ENCODE data around the gene GABBR2. TPM values are rescaled to one million over a fixed set of nuclear protein-coding genes. Genes with fewer than 3 reads are reported as not detected.
A peak's percentile ranks its signal among the peaks of the same experiment; 100 is the strongest.

The GABBR2 gene
- not detected for total RNA-seq
- not detected for polyA plus RNA-seq
- 0 reads per million in 6 experiments for total RNA-seq

DNA sequence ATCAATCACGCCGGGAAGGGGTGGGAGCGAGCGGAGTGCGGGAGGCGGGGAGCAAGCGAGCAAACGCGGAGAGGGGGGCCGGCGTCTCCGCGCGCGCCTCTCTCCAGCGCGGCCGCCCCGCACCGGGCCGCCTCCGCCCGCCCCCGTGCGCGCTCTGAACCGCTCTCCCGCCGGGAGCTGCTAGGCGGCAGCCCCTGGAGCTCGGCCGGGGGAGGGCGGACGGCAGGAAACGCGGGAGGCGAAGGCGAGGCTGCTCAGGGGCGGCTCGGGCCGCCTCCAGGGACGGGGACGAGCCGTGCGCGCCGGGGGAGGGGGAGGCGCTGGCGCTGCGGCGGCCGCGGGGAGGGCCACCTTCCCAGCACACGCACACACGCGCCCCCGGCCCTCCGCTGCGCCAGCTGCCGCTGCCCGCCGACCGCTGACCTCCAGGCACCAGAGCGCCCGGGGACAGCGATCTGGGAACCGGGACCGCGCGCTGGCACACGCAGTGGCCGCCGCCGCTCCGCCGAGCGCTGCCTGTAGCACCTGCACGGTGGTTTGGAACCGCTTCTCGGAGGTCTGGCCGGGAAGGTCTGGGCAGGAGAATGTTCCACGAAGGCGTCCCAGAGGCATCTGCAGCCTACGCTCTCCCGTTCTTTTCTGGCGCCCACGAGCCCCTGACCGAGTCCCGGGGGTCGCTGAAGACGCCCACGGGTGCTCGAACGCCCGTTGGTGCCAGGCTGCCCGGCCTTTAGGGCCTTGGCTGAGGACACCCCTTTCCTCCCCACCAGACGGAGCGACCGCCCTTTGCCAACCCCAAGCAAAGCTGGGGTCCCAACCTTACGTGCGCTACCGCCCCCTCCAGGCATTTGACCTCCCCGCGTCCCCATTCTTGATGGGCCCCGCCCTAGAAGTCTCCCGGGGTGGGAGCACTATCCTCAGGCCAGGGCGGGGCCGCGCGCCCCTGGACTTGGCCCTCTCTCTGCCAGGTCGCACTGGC is at the start of gene GABBR2:
Gene GABBR2 (minus strand): TSS at position 3 of the 979 bp plus-strand sequence. CDS start 198 bp downstream, outside the sequence.
- peak within 1 kb of the TSS in 4 of 10 donors; percentile 13 to 63 (median 58) for H3K4me3 Mint-ChIP-seq
- ATAC-seq (no peak), DNase-seq (no peak)
- POLR2A ChIA-PET, result no interaction called here
- H3K4me1 Mint-ChIP-seq, result peaks cover 0 to 10% (median 3%) of the 10 kb centered on the region in 4 donors
- H3K27ac Mint-ChIP-seq, result no peak within 1 kb of the TSS
- peaks cover 37 to 62% (median 54%) of the 10 kb centered on the region in 5 donors for H3K27me3 Mint-ChIP-seq
- no peaks in the 10 kb centered on the region for H3K9me3 Mint-ChIP-seq
- peaks cover 0 to 2% (median 0%) of the 10 kb centered on the region in 3 donors for H3K36me3 Mint-ChIP-seq

DNA sequence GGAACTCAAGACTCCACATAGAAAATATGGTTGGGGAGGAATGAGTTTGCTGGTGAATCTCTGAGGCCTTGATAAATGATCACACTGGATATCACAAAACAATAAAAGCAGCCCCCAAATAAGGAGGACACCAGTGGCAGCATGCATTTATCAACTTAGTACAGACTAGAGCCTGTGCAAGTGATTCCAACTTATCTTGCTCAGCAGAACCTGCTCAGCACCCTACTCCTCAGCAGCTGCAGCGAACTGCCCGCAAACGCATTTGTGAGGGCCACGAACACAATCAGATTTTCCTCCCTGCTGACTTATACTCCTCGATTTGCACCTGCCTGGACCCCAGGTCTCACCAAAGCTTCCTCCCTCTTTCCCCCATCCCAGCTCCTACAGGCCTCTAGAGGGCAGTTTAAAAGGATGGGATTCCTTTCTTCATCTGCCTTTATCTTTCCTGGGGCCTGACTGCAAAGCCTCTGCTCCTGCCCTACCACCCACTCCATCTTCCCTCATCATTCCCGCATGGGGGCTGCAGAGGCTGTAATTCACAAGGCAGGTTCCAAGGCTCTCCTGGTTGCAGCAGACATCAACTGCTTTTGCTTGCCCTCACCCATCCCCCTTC is 46.4 kb upstream of the GABBR2 start:
- H3K9me3 Mint-ChIP-seq, result peaks cover 0 to 17% (median 2%) of the 10 kb centered on the region in 9 donors
- H3K27ac Mint-ChIP-seq, result peak overlapping the region in 1 of 10 donors; percentile 6
- peaks cover 41 to 81% (median 66%) of the 10 kb centered on the region in 3 donors for H3K36me3 Mint-ChIP-seq
- H3K4me3 Mint-ChIP-seq, result no peak overlapping the region
- H3K27me3 Mint-ChIP-seq, result no peaks in the 10 kb centered on the region
- no peak for DNase-seq
- POLR2A ChIA-PET, result no interaction called here
- ATAC-seq, result no peak
- no peaks in the 10 kb centered on the region for H3K4me1 Mint-ChIP-seq

DNA sequence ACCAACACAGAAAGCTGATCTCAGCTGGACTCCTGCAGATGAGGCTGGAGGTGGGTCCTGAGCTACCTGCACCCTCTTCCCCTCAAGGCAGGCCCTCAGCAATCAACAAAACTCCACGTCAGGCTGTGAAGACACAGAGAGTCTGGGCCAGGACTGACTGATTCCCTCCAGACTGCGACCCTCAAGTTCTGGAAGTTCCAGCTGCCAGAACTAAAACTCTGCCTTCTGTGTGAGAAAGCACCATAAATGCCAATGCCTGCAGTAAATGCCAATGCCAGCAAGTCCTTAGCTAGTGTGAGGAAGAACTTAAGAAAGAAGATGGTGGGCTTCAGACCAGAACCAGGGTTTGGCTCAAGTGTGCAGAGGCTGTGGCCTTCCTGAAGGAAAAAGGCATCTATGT is 42.5 kb upstream of the GABBR2 start:
- Mint-ChIP-seq H3K27ac (no peak overlapping the region), H3K36me3 (peaks cover 35 to 85% (median 57%) of the 10 kb centered on the region in 3 donors), H3K4me3 (no peak overlapping the region), H3K9me3 (peaks cover 0 to 3% (median 0%) of the 10 kb centered on the region in 9 donors), H3K27me3 (no peaks in the 10 kb centered on the region), H3K4me1 (peaks cover 0 to 2% (median 0%) of the 10 kb centered on the region in 4 donors)
- POLR2A ChIA-PET, result no interaction called here
- no peak for ATAC-seq
- DNase-seq, result no peak

DNA sequence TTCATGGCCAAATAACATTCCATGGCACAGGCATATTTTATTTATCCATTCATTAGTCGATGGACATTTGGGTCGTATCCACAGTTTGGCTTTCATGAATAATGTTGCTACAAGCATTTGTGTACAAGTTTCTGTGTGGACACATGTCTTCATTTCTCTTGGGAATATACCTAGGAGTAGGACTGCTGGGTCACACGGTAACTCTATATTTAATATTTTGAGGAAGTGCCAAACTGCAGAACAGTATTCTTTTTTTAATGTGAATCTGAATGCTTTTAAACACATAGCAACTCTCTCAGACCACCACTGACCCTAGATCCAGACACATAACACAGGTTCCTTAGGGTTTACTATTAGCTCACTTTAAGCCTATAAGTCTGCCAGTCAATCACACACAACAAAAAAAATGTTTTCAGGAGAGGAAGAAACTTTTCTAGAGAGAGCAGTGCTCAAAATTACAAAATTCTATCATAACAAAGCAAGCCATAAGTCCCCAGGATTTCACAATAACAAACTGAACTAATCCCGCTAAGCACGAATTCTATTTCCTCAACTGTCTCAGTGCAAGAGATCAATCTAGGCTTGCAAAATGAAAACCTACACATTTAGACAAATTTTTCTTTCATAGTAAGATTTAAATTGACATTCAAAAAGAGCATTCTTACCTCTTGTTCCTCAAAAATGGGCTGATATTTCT is 41.8 kb upstream of the GABBR2 start:
- DNase-seq (no peak), ATAC-seq (no peak)
- Mint-ChIP-seq H3K27ac (no peak overlapping the region), H3K4me3 (no peak overlapping the region), H3K4me1 (peaks cover 0 to 4% (median 0%) of the 10 kb centered on the region in 4 donors), H3K36me3 (peaks cover 35 to 85% (median 55%) of the 10 kb centered on the region in 3 donors), H3K9me3 (peaks cover 0 to 3% (median 0%) of the 10 kb centered on the region in 9 donors), H3K27me3 (no peaks in the 10 kb centered on the region)
- POLR2A ChIA-PET, result no interaction called here

DNA sequence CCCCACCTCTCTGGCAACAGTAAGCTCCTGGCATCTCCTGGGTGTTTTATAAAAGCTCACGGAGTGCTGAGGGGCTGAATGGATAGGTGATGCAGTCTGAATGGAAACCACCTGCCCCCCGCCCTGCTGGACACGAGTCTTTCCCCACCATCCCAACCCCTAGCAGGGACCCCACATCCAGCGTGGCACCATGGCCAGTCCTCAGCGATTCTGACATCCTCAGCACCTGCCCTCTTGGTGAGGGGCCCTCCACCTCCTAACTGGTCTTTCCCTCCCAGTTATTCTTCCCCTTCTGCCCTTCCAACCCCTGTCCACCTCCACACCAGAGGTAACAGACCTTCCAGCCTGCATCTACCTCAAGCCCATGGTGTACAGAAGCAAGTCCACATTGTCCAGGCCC is 38.7 kb upstream of the GABBR2 start:
- Mint-ChIP-seq H3K27ac (peak overlapping the region in 1 of 10 donors; percentile 65), H3K36me3 (peaks cover 33 to 83% (median 49%) of the 10 kb centered on the region in 3 donors), H3K9me3 (peaks cover 0 to 3% (median 0%) of the 10 kb centered on the region in 9 donors), H3K4me3 (no peak overlapping the region), H3K27me3 (no peaks in the 10 kb centered on the region), H3K4me1 (peaks cover 0 to 4% (median 0%) of the 10 kb centered on the region in 4 donors)
- no peak for DNase-seq
- ATAC-seq, result no peak
- POLR2A ChIA-PET, result no interaction called here

DNA sequence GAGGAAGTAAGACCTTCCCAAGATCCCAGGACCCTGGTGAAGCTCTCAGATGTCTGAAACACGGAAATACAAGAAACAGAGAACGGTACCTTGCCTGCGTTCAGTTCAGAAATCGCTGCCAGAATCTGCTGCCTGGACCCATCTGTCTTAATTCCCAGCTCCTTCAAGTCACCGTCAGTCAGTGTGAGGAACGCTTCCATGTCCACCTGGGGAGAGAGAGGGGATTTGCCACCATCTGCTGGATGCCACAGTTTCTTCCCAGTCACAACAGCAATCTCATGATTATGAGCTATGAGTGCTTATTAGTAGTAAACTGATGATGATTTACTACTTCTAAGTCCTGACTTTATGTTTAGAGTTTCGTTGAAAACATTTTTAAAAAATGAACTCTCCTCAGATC is 36.7 kb upstream of the GABBR2 start:
- peak overlapping the region in 1 of 10 donors; percentile 25 for H3K27ac Mint-ChIP-seq

DNA sequence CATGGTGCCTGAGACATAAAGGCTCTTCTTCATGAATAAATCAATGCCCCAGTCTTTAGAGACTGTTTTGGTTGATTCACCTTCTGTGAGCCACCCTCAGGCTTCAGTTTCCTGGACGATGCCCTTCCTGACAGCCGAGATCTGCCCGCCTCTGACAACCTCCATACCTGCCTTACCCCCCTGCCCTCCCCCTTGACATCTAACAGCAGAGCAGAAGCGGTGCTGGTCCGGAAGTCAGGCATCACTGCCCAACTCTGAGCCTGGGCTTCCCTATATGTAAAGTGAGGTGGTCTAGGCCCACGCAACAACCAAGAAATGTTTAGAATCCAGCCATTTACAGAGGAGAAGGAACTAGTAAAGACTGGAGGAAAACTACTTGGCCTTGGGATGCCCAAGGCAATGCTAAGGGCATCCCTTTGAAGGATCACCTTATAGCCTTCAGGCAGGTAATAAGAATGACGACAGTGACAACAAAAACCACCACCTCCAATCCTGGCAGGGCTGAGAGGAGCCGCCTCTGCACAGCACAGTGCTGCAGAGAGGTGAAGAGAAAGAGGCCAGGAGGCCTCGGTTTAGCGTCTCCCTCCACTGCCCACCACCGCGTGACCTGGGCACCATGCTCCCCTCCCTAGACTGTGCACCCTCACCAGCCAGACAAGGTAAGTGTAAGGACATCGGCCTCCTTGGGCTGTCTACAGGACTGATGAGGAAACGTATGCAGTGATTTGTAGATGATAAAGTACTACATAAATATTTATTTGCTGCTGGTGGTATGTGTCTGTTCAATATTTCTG is 35.3 kb upstream of the GABBR2 start:
- H3K27ac Mint-ChIP-seq, result peak overlapping the region in 2 of 10 donors; percentile 19 to 52
- H3K27me3 Mint-ChIP-seq, result no peaks in the 10 kb centered on the region
- ATAC-seq (no peak), DNase-seq (no peak)
- H3K4me3 Mint-ChIP-seq, result no peak overlapping the region
- POLR2A ChIA-PET, result no interaction called here
- H3K36me3 Mint-ChIP-seq, result peaks cover 7 to 68% (median 49%) of the 10 kb centered on the region in 3 donors
- H3K9me3 Mint-ChIP-seq, result peaks cover 0 to 6% (median 2%) of the 10 kb centered on the region in 9 donors
- peaks cover 0 to 2% (median 0%) of the 10 kb centered on the region in 4 donors for H3K4me1 Mint-ChIP-seq

More for the DNA sequence above, 36.7 kb upstream of the GABBR2 start:
- H3K4me1 Mint-ChIP-seq, result peaks cover 0 to 4% (median 0%) of the 10 kb centered on the region in 4 donors
- H3K36me3 Mint-ChIP-seq, result peaks cover 17 to 72% (median 53%) of the 10 kb centered on the region in 3 donors
- H3K4me3 Mint-ChIP-seq, result no peak overlapping the region
- POLR2A ChIA-PET, result no interaction called here
- ATAC-seq (no peak), DNase-seq (no peak)
- H3K27me3 Mint-ChIP-seq, result no peaks in the 10 kb centered on the region
- peaks cover 0 to 3% (median 0%) of the 10 kb centered on the region in 9 donors for H3K9me3 Mint-ChIP-seq

DNA sequence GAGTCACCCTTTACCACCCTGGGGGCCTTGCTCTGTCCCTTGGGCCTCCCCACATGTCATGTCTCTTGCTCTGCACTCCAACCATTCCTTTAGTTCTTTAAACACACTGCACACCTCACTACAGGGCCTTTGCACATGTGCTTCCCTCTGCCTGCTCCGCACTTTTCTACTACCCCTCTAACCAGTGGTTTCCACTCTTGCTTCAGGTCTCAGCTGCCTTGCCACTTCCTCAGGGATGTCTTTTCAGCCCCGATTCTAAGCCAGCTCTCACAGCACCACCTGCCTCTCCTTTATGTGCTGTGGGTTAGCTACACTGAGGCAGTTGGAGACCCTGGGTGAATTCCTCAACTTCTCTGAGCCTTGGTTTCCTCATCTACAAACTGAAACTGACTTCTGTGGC is 34.6 kb upstream of the GABBR2 start:
- ATAC-seq (no peak), DNase-seq (no peak)
- peak overlapping the region in 2 of 10 donors; percentile 10 to 75 for H3K27ac Mint-ChIP-seq
- no peak overlapping the region for H3K4me3 Mint-ChIP-seq
- H3K9me3 Mint-ChIP-seq, result peaks cover 0 to 13% (median 5%) of the 10 kb centered on the region in 9 donors
- H3K27me3 Mint-ChIP-seq, result no peaks in the 10 kb centered on the region
- peaks cover 10 to 67% (median 49%) of the 10 kb centered on the region in 3 donors for H3K36me3 Mint-ChIP-seq
- peaks cover 0 to 2% (median 0%) of the 10 kb centered on the region in 4 donors for H3K4me1 Mint-ChIP-seq
- POLR2A ChIA-PET, result no interaction called here

DNA sequence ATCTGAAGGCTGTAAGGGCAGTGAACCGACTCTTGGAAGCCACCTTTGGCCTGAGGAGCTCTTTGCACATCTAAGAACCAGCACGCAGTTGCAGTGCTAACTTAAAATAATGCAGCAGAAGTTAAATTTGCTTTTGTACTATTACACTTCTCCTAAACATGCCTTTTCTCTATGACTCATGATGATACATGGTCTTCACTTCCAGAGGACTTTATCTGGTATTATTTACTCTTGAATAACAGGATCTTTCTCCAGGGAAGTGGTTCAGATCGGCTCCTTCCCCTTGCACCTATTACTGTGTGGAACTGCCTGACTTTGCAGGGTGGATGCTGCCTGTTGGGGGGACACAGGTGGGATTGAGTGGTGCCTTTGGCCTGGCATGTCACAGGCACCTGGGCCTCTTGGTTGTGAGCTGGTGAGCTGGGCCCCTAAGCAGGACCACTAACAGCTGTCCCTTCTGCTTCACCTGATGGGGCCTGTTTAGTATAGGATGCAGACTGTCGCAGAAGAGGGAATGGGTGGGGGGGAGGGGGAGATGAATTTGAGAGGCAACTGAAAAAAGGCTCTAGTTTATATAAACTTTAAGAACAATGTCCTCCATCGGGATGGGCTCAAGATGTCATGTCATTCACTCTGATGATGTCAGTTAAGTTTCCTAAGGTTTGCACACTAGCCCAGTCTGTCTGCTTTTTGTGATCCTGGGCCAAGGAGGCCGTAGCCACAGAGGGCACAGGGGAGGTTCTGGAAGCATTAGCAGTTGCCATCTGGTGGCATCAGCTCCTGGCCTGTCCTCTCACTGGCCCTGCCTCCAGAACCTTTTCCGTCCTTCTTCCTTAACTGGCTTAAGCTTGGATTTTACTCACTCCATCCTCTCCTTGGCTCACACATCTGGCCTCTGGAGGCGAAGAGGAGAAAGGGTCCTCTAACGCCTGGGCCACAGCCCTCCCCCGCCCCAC is 33.9 kb upstream of the GABBR2 start:
- no peaks in the 10 kb centered on the region for H3K27me3 Mint-ChIP-seq
- POLR2A ChIA-PET, result no interaction called here
- no peak for DNase-seq
- no peak overlapping the region for H3K4me3 Mint-ChIP-seq
- peaks cover 16 to 67% (median 54%) of the 10 kb centered on the region in 3 donors for H3K36me3 Mint-ChIP-seq
- peaks cover 0 to 17% (median 5%) of the 10 kb centered on the region in 9 donors for H3K9me3 Mint-ChIP-seq
- peak overlapping the region in 1 of 10 donors; percentile 4 for H3K27ac Mint-ChIP-seq
- no peak for ATAC-seq
- H3K4me1 Mint-ChIP-seq, result peaks cover 0 to 2% (median 0%) of the 10 kb centered on the region in 4 donors

DNA sequence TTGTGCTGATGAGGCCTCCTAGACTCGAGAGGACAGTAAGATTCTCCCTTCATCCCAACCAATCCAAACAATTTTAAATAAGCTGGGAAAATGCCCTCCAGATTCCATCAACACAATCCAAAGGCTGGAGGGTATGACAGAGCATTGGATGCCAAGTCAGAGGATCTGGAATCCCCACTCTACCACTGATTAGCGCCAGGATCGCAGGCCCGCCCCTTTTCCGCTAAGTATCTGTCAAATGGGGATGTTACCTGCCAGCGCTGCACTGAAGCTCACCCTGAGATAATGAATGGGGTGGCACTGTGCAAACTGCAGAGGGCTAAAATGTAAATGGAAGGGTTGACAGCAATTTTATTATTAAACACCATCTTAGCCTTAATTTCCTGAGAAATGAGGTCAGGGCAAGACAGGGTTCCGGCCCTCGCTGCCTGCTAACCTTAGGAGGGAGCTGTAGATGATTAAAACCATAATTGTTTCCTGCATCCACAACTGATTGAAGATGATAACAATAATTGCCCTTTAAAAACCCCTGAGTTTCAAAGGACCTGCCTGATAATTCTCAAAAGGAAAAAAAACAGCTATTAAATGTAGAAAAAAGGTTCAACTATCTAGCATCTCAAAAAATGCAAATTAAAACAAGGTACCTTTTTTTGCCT is 31.6 kb upstream of the GABBR2 start:
- H3K27ac Mint-ChIP-seq, result no peak overlapping the region
- DNase-seq (no peak), ATAC-seq (no peak)
- H3K36me3 Mint-ChIP-seq, result peaks cover 19 to 70% (median 65%) of the 10 kb centered on the region in 3 donors
- H3K27me3 Mint-ChIP-seq, result no peaks in the 10 kb centered on the region
- peaks cover 0 to 17% (median 5%) of the 10 kb centered on the region in 9 donors for H3K9me3 Mint-ChIP-seq
- H3K4me3 Mint-ChIP-seq, result no peak overlapping the region
- no peaks in the 10 kb centered on the region for H3K4me1 Mint-ChIP-seq
- POLR2A ChIA-PET, result no interaction called here

Data from naive thymus-derived CD8-positive, alpha-beta T cell (primary cell).